Ishikawa (cell line): Measurements from ENCODE around the gene SLC22A16.
A peak's percentile ranks its signal among the peaks of the same experiment; 100 is the strongest.

Experiments
- CEBPB ChIP-seq: IDR thresholded peaks from 2 replicates; pipeline ENCODE4 v1.6.1; 2012
- CREB1 ChIP-seq: IDR thresholded peaks from 2 replicates; pipeline ENCODE4 v1.6.1; 2012; ENCODE audit warnings: low read depth
- EGR1 ChIP-seq: IDR thresholded peaks from 2 replicates; pipeline ENCODE4 v1.6.1; 2012
- EP300 ChIP-seq: IDR thresholded peaks from 2 replicates; pipeline ENCODE4 v1.6.1; 2012; ENCODE audit warnings: borderline replicate concordance
- FOXM1 ChIP-seq: IDR thresholded peaks from 2 replicates; pipeline ENCODE4 v1.6.1; 2012; ENCODE audit warnings: low read depth, borderline replicate concordance
- NFIC ChIP-seq: IDR thresholded peaks from 2 replicates; pipeline ENCODE4 v1.6.1; 2012
- RAD21 ChIP-seq: IDR thresholded peaks from 2 replicates; pipeline ENCODE4 v1.6.1; 2012; ENCODE audit warnings: low read depth
- TAF1 ChIP-seq: IDR thresholded peaks from 2 replicates; pipeline ENCODE4 v1.6.1; 2012; ENCODE audit warnings: low read depth, mild to moderate bottlenecking
- TCF12 ChIP-seq: IDR thresholded peaks from 2 replicates; pipeline ENCODE4 v1.6.1; 2012; ENCODE audit warnings: low read depth
- TEAD4 ChIP-seq: IDR thresholded peaks from 2 replicates; pipeline ENCODE4 v1.6.1; 2012
- YY1 ChIP-seq: IDR thresholded peaks from 2 replicates; pipeline ENCODE4 v1.6.1; 2012; ENCODE audit warnings: low read depth
- ZBTB7A ChIP-seq: IDR thresholded peaks from 2 replicates; pipeline ENCODE4 v1.6.1; 2012; ENCODE audit warnings: low read depth
- TF ChIP-seq, protein P1 (sequence below): IDR thresholded peaks from 2 replicates; pipeline ENCODE4 v1.6.1; 2012
- TF ChIP-seq, protein P2 (sequence below): IDR thresholded peaks from 2 replicates; pipeline ENCODE4 v1.6.1; 2012; ENCODE audit warnings: low read depth, mild to moderate bottlenecking
- TF ChIP-seq, protein P3 (sequence below): IDR thresholded peaks from 2 replicates; pipeline ENCODE4 v1.6.1; 2012

The SLC22A16 gene

DNA sequence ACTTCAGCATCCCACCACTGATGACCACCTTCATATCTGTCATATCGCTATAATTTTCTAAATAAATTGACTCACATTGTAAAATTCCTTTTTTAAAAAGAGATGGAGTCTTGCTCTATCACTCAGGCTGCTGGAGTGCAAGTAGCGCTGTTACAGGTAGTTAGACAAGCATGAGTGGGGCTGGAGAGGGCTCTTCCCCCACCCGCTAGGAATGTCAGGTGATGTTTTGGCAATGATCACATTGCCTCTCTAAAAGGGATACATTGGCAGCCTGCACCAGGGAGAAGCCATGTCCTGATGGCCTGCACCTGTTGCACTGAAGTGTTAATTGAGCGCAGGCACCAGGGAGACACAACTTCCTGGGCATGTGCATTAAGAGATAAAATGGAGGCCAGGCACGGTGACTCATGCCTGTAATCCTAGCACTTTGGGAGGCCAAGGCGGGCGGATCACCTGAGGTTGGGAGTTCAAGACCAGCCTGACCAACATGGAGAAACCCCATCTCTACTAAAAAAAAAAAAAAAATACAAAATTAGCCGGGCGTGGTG, 16.9 kb upstream of the SLC22A16 start:
- TF ChIP-seq TCF12 (no peak), EGR1 (no peak), NFIC (no peak), RAD21 (no peak), YY1 (no peak), FOXM1 (no peak), CREB1 (no peak), TAF1 (no peak)
- TF ChIP-seq, protein P1, sequence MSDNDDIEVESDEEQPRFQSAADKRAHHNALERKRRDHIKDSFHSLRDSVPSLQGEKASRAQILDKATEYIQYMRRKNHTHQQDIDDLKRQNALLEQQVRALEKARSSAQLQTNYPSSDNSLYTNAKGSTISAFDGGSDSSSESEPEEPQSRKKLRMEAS: no peak
- TF ChIP-seq, protein P2, sequence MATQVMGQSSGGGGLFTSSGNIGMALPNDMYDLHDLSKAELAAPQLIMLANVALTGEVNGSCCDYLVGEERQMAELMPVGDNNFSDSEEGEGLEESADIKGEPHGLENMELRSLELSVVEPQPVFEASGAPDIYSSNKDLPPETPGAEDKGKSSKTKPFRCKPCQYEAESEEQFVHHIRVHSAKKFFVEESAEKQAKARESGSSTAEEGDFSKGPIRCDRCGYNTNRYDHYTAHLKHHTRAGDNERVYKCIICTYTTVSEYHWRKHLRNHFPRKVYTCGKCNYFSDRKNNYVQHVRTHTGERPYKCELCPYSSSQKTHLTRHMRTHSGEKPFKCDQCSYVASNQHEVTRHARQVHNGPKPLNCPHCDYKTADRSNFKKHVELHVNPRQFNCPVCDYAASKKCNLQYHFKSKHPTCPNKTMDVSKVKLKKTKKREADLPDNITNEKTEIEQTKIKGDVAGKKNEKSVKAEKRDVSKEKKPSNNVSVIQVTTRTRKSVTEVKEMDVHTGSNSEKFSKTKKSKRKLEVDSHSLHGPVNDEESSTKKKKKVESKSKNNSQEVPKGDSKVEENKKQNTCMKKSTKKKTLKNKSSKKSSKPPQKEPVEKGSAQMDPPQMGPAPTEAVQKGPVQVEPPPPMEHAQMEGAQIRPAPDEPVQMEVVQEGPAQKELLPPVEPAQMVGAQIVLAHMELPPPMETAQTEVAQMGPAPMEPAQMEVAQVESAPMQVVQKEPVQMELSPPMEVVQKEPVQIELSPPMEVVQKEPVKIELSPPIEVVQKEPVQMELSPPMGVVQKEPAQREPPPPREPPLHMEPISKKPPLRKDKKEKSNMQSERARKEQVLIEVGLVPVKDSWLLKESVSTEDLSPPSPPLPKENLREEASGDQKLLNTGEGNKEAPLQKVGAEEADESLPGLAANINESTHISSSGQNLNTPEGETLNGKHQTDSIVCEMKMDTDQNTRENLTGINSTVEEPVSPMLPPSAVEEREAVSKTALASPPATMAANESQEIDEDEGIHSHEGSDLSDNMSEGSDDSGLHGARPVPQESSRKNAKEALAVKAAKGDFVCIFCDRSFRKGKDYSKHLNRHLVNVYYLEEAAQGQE: no peak

DNA sequence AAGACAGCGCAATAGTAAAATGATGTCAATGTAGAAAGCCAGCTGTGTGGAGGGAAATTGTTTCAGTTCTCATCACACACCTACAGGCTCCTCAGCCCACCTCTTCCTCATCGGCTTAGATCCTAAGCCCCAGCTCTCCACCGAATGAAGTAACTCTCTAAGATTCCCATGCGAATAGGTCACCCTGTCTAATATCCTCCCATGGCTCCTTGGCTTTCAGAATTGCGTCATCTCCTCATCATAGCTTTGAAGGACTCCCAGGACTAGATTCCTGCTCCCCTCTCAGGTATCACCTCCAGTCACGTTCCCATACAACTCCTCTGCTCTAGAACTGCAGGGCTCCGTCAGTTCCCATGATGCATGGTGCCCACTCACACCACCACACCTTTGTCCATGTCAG, 16.2 kb upstream of the SLC22A16 start:
- TF ChIP-seq, protein P1: no peak
- TF ChIP-seq EGR1: no peak
- peak; percentile 80 for TF ChIP-seq CEBPB

DNA sequence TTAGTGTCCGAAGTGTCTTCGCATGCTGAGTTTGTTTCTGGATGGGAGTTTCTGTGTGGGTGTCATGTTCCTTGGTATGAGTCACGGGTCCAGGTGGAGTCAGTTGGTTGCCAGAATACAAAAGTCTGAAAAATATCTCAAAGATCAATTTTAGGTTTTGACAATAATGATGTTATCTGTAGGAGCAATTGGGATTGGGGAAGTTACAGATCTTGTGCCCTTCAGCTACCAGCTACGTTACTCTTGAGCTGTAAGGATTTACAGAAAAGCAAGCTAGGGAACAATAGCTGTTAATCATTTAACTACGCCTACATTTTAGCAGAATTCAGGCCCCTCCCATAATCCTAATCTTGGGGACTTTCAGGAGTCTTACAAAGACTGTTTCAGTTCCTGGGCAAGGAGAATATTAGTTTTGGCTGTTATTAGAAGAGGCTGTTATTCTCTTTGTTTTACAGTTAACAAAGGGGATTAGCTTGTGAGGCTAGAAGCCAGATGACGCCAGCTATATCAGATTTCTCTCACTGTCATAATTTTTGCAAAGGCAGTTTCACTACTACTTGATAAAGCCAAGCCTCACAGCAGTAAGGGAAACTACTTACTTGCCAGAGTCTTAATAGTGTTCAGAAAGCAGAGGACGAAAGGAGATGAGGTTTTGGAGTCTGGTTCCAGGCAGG, 15.4 kb upstream of the SLC22A16 start:
- TF ChIP-seq YY1 (no peak), NFIC (peak; percentile 51), RAD21 (no peak), FOXM1 (0 out of 2 replicates have a peak, but pooled peaks have one; percentile 37), EP300 (0 out of 2 replicates have a peak, but pooled peaks have one; percentile 49), TEAD4 (no peak), EGR1 (peak; percentile 29; the same call in 1 of the 2 replicates), ZBTB7A (no peak), CEBPB (no peak), TCF12 (peak; percentile 55)
- TF ChIP-seq, protein P2: no peak
- TF ChIP-seq, protein P1: no peak
- TF ChIP-seq, protein P3, sequence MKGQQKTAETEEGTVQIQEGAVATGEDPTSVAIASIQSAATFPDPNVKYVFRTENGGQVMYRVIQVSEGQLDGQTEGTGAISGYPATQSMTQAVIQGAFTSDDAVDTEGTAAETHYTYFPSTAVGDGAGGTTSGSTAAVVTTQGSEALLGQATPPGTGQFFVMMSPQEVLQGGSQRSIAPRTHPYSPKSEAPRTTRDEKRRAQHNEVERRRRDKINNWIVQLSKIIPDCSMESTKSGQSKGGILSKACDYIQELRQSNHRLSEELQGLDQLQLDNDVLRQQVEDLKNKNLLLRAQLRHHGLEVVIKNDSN: no peak

DNA sequence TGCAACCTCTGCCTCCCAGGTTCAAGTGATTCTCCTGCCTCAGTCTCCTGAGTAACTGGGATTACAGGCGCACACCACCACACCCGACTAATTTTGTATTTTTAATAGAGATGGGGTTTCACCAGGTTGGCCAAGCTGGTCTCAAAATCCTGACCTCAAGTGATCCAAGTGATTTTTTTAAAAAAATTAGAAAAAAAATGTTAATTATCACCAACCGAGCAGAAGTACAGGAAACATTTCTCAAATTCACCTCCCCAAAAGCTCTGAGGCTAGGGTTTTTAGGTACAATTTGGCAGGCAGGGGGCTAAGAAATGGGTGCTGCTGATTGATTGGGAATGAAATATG, 14.9 kb upstream of the SLC22A16 start:
- no peak for TF ChIP-seq ZBTB7A

DNA sequence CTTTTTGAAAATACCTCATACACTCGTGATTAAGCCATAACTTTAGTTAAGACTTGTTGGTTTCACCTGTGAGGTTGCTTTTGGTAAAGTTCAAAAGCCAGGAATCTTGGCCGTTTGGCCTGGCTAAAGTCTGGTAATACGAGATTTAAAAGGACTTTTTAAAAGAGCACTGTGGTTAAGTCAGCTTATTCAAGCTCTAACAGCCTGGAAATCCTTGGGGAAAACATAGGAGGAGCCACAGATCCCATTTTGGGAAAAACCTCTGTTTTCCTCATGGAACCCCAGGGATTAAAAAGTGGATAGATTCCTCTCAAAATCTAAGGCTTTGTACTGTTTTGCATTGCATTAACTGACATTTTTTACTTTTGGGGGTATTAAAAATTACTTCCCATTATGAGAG, 13.7 kb upstream of the SLC22A16 start:
- TF ChIP-seq FOXM1 (no peak), CREB1 (no peak), TAF1 (no peak)

DNA sequence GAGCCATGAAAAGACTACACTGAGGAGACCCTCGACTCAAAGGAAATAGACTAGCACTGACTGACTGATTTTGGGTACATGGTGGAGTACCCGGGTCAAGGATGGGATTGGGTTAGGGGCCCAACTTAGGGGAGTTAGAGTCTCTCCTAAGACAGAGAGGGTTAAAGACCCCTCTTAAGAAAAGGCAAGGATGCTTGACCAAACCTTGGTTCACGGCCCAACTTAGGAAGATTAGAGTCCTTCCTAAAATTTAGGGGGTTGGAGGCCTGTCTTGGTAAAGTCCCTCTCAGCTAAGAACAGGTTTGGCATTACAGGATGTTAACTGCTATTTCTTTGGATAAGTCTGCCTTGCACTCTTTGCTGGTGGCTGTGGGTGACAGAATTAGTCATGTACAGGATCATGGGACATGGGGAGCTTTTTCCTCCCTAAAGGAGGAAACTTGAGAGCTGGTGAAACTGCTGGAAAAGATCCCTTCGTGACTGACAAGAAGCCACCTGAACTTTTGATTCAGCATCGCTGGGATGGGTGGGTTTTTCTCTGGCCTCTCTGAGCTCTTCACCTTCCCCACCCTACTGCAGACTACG, 12.3 kb upstream of the SLC22A16 start:
- no peak for TF ChIP-seq TAF1
- no peak for TF ChIP-seq EGR1
- no peak for TF ChIP-seq NFIC
- TF ChIP-seq CREB1: no peak
- no peak for TF ChIP-seq FOXM1
- no peak for TF ChIP-seq EP300
- TF ChIP-seq, protein P2: no peak
- TF ChIP-seq CEBPB: no peak
- TF ChIP-seq, protein P3: no peak
- no peak for TF ChIP-seq TEAD4
